Esophagus squamous epithelium (tissue), 5 donors: Measurements from ENCODE around the gene MGAT5B. TPM values are rescaled to one million over a fixed set of nuclear protein-coding genes. Genes with fewer than 3 reads are reported as not detected.

ENCODE experiments used
- DNase-seq: peaks from one replicate; lab custom pipeline; 2025; lab: John Stamatoyannopoulos, UW
- H3K27ac ChIP-seq, 4 donors: fragments of 200-600 bp; sonication (generic); one replicate each; pipeline ENCODE4 v1.5.1; 2016 to 2019; ENCODE audit warnings: mild to moderate bottlenecking in 1 of 4
- H3K27me3 ChIP-seq, 4 donors: fragments of 200-600 bp; sonication (generic); 1 replicate in 3 of 4; 2 replicates in 1 of 4; pipeline versions ENCODE4 v1.5.1 to v1.6.0; 2017 to 2021; ENCODE audit warnings: antibody characterized with exemption in 1 of 4
- H3K36me3 ChIP-seq, 3 donors: fragments of 200-600 bp; sonication (generic); one replicate each; pipeline ENCODE4 v1.5.1; 2016 to 2019
- H3K4me1 ChIP-seq, 3 donors: fragments of 200-600 bp; sonication (generic); one replicate each; pipeline ENCODE4 v1.5.1; 2017 to 2019
- H3K4me3 ChIP-seq, 4 donors: fragments of 200-600 bp; sonication (generic); 1 replicate in 3 of 4; 2 replicates in 1 of 4; pipeline ENCODE4 v1.5.1; 2016 to 2019; ENCODE audit warnings: mild to moderate bottlenecking in 2 of 4, moderate library complexity in 1 of 4
- H3K9me3 ChIP-seq, 3 donors: fragments of 200-600 bp; sonication (generic); one replicate each; pipeline ENCODE4 v1.5.1; 2016 to 2019
- CTCF ChIP-seq, 6 experiments: fragments of 450-650 bp in 4 of 6; fragments of 200-600 bp in 2 of 6; sonication (generic) in 2 of 6; IDR thresholded peaks; one replicate each; pipeline ENCODE4 v1.5.1; 2016 to 2019; ENCODE audit warnings: antibody characterized with exemption in 6 of 6, mild to moderate bottlenecking in 4 of 6, moderate library complexity in 4 of 6
- POLR2A ChIP-seq, 4 donors: fragments of 450-650 bp; IDR thresholded peaks; one replicate each; pipeline ENCODE4 v1.6.1; 2017; ENCODE audit warnings: antibody characterized with exemption in 4 of 4, mild to moderate bottlenecking in 4 of 4, moderate library complexity in 3 of 4
- WGBS, 2 donors: methylation state at CpG; one replicate each; pipeline ENCODE4 v1.1.5; 2018; 5-methylcytosine and 5-hydroxymethylcytosine counted together
- intact Hi-C: fragments of 100-400 bp; cut with DNase I; formaldehyde crosslinking; loops from one replicate; pipeline ENCODE4 v1.15.0; 2022
- total RNA-seq, 4 donors: library from RNA; depleted of rRNA; stranded (reverse); fragments of >200 nt; gene quantifications; one replicate each; pipeline ENCODE4 v1.1.0, GENCODE V29; 2016
- donor health status: DM: yes; HTN: yes; CAD: no.

The MGAT5B gene
- total RNA-seq, 4 donors from 2014 or later = 1.3 TPM; not detected in 3

GRCh38 chr17:76981545-76982295, 113.5 kb downstream of the MGAT5B start:
- Histone ChIP-seq H3K4me1 (no peaks in the 10 kb centered on the region), H3K27ac (no peak overlapping the region), H3K27me3 (peaks cover 0 to 48% (median 0%) of the 10 kb centered on the region in 4 donors), H3K9me3 (no peaks in the 10 kb centered on the region), H3K4me3 (no peak overlapping the region), H3K36me3 (no peaks in the 10 kb centered on the region)
- 74 to 85% methylated on average over 8 to 13 of the region's 15 CpGs for WGBS, 2 donors
- DNase-seq = no peak
- TF ChIP-seq CTCF (IDR thresholded peaks at IDR 0.05) (no peak), POLR2A (IDR thresholded peaks at IDR 0.05) (no peak)
- intact Hi-C loops = no loop called here

- intact Hi-C loops = no loop called here
- 50 to 83% methylated on average over 2 to 6 of the region's 10 CpGs for WGBS, 2 donors
- H3K36me3 ChIP-seq = no peaks in the 10 kb centered on the region
These were observed 114.3 kb downstream of the MGAT5B start for GRCh38 chr17:76982408-76983074.

GRCh38 chr17:76983075-76983775, 115.0 kb downstream of the MGAT5B start:
- Histone ChIP-seq H3K27ac (no peak overlapping the region), H3K4me3 (no peak overlapping the region), H3K9me3 (no peaks in the 10 kb centered on the region), H3K36me3 (no peaks in the 10 kb centered on the region), H3K4me1 (no peaks in the 10 kb centered on the region), H3K27me3 (peaks cover 0 to 44% (median 0%) of the 10 kb centered on the region in 4 donors)
- intact Hi-C loops = no loop called here
- TF ChIP-seq CTCF (IDR thresholded peaks at IDR 0.05) (no peak), POLR2A (IDR thresholded peaks at IDR 0.05) (no peak)
- WGBS, 2 donors = 48 to 53% methylated on average over 6 to 10 of the region's 17 CpGs
- DNase-seq = no peak

More at GRCh38 chr17:76982408-76983074, 114.3 kb downstream of the MGAT5B start:
- DNase-seq = no peak
- Histone ChIP-seq H3K27me3 (peaks cover 0 to 45% (median 0%) of the 10 kb centered on the region in 4 donors), H3K27ac (no peak overlapping the region), H3K4me3 (no peak overlapping the region), H3K4me1 (no peaks in the 10 kb centered on the region), H3K9me3 (no peaks in the 10 kb centered on the region)
- TF ChIP-seq POLR2A (IDR thresholded peaks at IDR 0.05) (no peak), CTCF (IDR thresholded peaks at IDR 0.05) (no peak)

- 91% methylated on average over 4 of the region's 8 CpGs; no CpG with 5 or more reads in 1 of the 2 donors for WGBS, 2 donors
- TF ChIP-seq CTCF (IDR thresholded peaks at IDR 0.05) (no peak), POLR2A (IDR thresholded peaks at IDR 0.05) (no peak)
- Histone ChIP-seq H3K4me3 (no peak overlapping the region), H3K9me3 (no peaks in the 10 kb centered on the region), H3K27ac (no peak overlapping the region), H3K36me3 (no peaks in the 10 kb centered on the region), H3K4me1 (no peaks in the 10 kb centered on the region), H3K27me3 (peaks cover 0 to 53% (median 0%) of the 10 kb centered on the region in 4 donors)
- no peak for DNase-seq
- intact Hi-C loops = no loop called here
These were observed 118.2 kb downstream of the MGAT5B start for GRCh38 chr17:76986365-76986764.
